GM21529 (cell line): ENCODE results near the gene IFT22.
"Not testable (repeated sequence)": the region's sequence is repeated elsewhere in the genome, so short reads cannot be mapped to it uniquely, and the experiment has no call there.

Experiments
- ATAC-seq: cut with Tn5 transposase; IDR thresholded peaks from one replicate; pipeline ENCODE4 v1.9.1; 2021; ENCODE audit not compliant: unreplicated experiment

Gene IFT22

GRCh38 chr7:101315336-101315735 is 6.3 kb downstream of the IFT22 start:
- no peak for ATAC-seq

GRCh38 chr7:101308245-101309085 is 13.1 kb downstream of the IFT22 start:
- no peak for ATAC-seq

GRCh38 chr7:101306307-101306706 is 15.3 kb downstream of the IFT22 start:
- ATAC-seq: no peak

DNA sequence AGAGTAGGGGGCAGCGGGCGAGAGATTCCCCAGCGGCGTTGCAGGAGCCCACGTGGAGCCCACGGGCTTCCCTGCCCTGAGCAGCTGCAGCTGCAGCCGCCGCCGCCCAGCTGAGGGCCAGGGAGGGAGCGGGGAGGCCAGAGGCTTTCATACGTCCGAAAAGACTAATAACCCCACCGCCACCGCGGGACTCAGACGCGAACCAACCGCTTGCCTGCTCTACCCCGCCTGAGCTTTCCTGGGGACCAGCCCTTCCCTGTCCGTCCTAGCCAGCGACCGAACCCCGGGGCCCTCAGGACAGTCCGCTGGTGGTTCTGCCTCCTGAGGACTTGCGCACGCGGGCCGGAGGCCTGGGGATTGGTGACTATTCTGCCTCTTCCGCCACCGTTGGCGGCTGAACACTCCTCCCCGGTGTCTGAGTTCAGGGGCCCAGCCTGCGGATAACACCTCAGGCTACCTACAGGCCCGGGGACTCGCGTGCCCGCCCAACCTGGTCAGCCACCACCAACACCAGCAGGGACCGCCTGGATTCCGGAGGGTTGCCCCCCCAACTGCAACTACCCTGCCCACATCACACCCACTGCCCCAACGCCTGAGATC is 18.4 kb downstream of the IFT22 start:
- ATAC-seq: no peak

GRCh38 chr7:101302641-101303101 is 18.9 kb downstream of the IFT22 start:
- no peak for ATAC-seq

- no peak for ATAC-seq
Observed at GRCh38 chr7:101300465-101301376, 20.9 kb downstream of the IFT22 start.

DNA sequence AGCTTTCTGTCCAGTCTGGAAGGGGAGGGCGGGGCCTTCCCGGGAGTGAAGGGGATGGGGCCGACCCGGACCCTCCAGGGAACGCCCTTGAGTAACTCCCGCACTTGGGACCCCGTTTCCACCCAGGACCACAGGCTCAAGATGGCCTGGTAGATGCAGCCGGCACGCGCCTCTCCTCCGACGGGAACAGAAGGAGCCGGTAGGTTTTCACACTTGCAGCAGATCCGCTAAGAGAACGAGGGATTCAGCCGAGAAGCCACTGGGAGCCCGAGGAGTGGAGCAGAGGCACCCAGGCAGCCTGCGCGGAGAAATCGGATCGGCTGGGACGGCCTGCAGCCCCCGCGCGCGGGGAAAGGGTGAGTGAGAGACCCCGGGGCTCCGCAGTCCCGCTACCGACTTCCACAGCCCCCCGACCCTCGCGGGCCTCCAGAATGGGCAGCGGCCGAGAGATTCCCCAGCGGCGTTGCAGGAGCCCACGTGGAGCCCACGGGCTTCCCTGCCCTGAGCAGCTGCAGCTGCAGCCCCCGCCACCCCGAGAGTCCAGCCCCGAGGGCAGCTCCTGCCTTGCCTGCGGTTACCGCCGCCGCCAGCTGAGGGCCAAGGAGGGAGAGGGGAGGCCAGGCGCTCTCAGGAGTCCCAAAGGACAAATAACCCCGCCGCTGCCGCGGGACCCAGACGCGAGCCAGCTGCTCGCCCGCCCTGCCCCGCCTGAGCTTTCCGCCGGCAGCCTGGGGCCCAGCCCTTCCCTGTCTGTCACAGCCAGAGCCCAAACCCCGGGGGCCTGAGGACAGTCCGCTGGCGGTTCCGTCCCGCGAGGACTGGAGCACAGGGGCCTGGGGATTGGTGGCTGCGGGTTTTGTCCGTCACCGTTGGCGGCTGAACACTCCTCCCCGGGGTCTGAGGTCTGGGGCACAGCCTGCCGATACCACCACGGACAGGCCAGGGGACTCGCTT is 21.8 kb downstream of the IFT22 start:
- no peak for ATAC-seq

DNA sequence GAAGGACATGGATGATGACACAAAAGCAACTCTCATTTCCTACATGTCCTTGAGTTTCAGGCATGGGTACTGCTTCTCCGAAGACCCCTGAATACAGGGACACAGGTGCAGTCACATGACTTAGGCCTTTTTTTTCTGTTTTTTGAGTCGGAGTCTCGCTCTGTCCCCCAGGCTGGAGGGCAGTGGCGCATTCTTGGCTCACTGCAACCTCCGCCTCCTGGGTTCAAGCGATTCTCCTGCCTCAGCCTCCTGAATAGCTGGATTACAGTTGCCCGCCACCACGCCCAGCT is 26.8 kb downstream of the IFT22 start:
- ATAC-seq: no peak

GRCh38 chr7:101294039-101294831 is 27.4 kb downstream of the IFT22 start:
- ATAC-seq: no peak

- not testable (repeated sequence) for ATAC-seq
Observed at GRCh38 chr7:101293069-101294021, 28.3 kb downstream of the IFT22 start.

DNA sequence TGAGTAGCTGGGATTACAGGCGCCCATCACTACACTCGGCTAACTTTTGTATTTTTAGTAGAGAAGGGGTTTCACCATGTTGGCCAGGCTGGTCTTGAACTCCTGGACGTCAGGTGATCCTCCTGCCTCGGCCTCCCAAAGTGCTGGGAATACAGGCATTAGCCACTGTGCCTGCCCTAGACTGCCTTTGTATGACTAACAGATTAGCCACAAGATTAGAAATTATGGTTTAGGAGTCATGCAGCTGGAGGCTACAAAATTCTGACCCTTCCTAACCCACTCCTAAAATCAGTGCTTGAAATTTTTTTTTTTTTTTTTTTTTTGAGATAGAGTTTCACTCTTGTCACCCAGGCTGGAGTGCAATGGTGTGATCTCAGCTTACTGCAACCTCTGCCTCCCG is 29.0 kb downstream of the IFT22 start:
- not testable (repeated sequence) for ATAC-seq

DNA sequence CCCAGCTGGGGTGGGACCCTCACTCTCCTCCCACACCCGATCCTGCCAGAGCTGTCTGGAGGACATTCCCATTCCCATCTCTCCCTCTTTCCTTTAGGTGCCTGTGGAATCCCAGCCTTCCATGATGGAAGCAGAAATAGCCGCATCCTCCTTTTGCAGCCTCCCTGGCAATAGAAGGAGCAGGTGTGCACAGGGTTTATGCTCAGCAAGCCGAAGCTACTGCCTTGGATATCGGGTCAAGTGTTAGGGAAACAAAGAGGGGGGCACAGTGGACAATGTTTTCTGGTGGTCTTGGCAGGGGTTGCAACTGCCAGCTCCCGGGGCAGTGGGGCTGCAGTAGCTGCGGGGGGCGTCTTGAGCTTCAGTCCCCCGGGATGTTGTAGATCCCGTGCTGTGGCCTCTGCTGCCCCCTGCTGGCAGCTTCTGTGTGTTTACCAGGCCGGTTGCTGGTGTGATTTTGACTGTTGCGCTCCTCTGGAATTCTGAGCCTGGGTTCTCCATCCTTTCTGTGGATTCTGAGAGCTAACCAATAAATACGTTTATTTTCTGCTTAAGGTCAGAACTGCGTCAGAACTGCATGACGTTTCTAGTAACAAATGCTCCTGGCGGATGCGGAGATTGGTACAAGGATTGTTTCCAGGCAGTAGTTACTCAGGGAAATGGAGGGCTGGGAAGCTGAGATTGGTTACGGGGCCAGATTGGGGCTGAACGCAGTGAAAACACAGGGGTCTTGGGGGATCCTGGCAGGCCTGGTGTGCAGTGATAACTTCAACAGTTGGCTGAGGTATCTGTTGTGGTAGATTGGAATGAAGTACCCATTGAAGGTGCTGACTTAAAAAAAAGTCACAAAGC is 31.2 kb downstream of the IFT22 start:
- not testable (repeated sequence) for ATAC-seq

GRCh38 chr7:101289687-101290086 is 31.9 kb downstream of the IFT22 start:
- ATAC-seq: peak; percentile 90

- ATAC-seq: no peak
Observed at GRCh38 chr7:101288439-101288838, 33.2 kb downstream of the IFT22 start.

DNA sequence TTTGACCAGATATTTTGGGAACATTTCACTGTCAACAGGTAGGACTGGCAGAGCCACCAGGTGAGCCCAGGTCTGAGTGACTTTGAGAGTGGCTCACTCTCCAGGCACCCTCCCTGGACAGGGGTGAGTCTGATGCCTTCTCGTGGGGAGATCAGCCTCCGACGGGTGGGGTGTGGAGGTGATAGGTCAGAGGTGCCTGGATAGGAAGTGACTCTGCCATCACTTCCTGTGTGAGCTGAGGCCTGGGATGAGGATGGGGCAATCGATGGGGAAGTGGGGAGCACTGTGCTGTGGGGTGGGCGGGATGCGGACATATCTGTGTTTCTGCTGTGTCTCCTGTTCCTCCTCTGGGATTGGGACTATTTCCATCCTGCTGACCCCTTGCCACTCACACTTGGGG is 34.6 kb downstream of the IFT22 start:
- no peak for ATAC-seq

DNA sequence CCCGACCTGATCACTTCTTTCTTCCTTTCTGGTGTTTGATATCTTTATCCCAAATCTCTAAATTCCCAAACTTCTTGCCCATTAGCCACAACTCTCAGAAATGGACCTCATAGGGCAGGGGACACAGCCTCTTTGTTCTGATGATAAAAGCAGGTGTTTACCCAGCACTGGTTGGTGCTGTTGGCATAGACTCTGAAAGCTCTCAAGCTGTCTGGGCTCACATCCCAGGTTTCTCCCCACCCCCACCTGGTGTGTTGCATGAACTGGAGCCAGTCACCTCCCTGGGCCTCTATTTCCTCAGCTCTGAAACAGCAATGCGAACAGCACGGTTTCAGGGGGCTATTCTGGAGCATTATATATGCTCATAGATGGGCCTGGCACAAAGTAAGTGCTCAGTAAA is 35.7 kb downstream of the IFT22 start:
- not testable (repeated sequence) for ATAC-seq

- ATAC-seq: no peak
Observed at GRCh38 chr7:101285171-101285570, 36.4 kb downstream of the IFT22 start.

DNA sequence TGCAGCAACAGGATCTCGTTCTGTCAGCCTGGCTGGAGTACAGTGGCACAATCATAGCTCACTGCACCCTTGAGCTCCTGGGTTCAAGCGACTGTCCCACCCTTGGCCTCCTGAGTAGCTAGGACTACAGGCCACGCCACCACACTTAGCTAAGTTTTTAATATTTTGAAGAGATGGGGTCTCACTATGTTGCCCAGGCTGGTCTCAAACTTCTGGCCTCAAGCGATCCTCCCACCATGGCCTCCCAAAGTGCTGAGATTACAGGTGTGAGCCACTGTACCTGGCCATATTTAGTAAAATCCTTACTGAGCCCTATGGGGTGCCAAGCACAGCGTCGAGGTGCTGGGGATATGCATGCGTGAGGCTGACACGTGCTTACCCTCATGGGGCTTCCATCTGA is 40.7 kb downstream of the IFT22 start:
- not testable (repeated sequence) for ATAC-seq
